ENCODE measurements around the gene MACROD1. TPM values are rescaled to one million over a fixed set of nuclear protein-coding genes. Genes with fewer than 3 reads are reported as not detected.

MACROD1 gene
- polyA plus RNA-seq, 1 donor (not counting 4 experiments of a cell fraction or from before 2014, with no cell fraction given), result 4.6 TPM

DNA sequence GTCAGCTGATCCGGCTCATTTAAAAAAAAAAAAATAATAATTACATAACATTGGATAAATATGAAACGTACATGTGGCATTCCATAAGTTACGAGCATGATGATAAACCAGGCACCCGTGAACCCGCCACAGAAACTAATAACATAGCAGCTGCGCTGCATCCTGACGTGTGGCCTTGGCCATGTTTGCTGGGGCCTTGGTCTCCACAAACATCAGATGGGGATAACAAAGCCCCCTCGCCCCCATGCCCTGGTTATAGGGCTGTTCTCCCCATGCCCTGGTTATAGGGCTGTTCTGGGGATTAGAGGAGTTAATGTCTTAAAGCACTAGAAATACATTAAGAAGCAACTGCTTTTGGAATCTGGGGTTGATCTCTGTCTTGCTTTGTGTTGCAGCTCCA is 93.5 kb downstream of the MACROD1 start:
- Histone ChIP-seq H3K27me3 (ENCODE audit: control insufficient read depth, extremely low read depth, insufficient read depth, low read length) (no peaks in the 10 kb centered on the region), H3K9me3 (ENCODE audit: control insufficient read depth, low read depth, low read length) (no peaks in the 10 kb centered on the region), H3K36me3 (ENCODE audit: control insufficient read depth in 2 of 2, extremely low read depth in 1 of 2, insufficient read depth in 2 of 2, low read length in 2 of 2) (no peaks in the 10 kb centered on the region), H4K20me1 (ENCODE audit: control insufficient read depth, extremely low read depth, insufficient read depth, low read length) (peaks cover 7% of the 10 kb centered on the region), H3K27ac (ENCODE audit: control insufficient read depth, insufficient read depth, low read length) (no peak overlapping the region), H3K4me1 (ENCODE audit: control insufficient read depth, extremely low read depth, insufficient read depth, low read length) (no peaks in the 10 kb centered on the region), H2AFZ (ENCODE audit: control insufficient read depth, low read length) (no peak overlapping the region), H3K9me1 (ENCODE audit: control insufficient read depth, extremely low read depth, insufficient read depth, low read length) (no peaks in the 10 kb centered on the region), H3K4me2 (ENCODE audit: control insufficient read depth, extremely low read depth, insufficient read depth, low read depth, low read length) (no peak overlapping the region), H3K79me2 (ENCODE audit: control insufficient read depth, insufficient read depth, low read length) (no peaks in the 10 kb centered on the region), H3K9ac (ENCODE audit: control insufficient read depth, extremely low read depth, insufficient read depth, low read length) (no peak overlapping the region), H3K4me3 (ENCODE audit: control insufficient read depth in 2 of 3, extremely low read depth in 1 of 3, insufficient read depth in 2 of 3, low read depth in 1 of 3, low read length in 3 of 3) (no peak overlapping the region)
- dilution Hi-C loops (cut with MboI; ENCODE audit: extremely low pct_ligation_motif_present, low sequenced_read_pairs), result no loop called here
- DNase-seq (ENCODE audit: low read depth, low spot score) (no peak), FAIRE-seq (no peak)
- no peak for TF ChIP-seq EZH2 (IDR thresholded peaks at IDR 0.05; ENCODE audit: low read length)
- TF ChIP-seq, protein P1, sequence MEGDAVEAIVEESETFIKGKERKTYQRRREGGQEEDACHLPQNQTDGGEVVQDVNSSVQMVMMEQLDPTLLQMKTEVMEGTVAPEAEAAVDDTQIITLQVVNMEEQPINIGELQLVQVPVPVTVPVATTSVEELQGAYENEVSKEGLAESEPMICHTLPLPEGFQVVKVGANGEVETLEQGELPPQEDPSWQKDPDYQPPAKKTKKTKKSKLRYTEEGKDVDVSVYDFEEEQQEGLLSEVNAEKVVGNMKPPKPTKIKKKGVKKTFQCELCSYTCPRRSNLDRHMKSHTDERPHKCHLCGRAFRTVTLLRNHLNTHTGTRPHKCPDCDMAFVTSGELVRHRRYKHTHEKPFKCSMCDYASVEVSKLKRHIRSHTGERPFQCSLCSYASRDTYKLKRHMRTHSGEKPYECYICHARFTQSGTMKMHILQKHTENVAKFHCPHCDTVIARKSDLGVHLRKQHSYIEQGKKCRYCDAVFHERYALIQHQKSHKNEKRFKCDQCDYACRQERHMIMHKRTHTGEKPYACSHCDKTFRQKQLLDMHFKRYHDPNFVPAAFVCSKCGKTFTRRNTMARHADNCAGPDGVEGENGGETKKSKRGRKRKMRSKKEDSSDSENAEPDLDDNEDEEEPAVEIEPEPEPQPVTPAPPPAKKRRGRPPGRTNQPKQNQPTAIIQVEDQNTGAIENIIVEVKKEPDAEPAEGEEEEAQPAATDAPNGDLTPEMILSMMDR (optimal IDR thresholded peaks at IDR 0.05 in 1 of 3, IDR thresholded peaks at IDR 0.05 in 1 of 3, conservative IDR thresholded peaks at IDR 0.05 in 1 of 3; ENCODE audit: extremely low read depth in 1 of 3, insufficient read depth in 2 of 3, low read length in 3 of 3), result no peak

DNA sequence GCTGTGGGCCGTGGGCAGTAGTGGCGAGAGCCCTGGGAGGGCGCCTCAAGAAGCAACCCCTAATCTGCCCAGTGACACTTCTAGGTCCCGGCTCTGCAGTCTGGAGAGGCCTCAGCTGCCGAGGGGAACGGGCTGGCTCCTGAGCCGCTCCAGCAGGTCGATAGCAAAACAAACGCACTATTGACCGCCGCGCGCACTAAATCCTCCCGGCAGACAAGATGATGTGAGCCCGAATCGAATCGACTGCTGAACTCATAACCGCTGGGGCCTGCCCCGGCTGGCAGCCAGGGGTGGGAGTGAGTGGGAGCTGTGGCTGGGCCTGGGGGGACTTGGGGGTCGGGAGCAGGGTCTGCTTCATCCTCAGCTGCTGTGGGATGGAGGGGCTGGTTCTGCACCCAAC is 94.1 kb downstream of the MACROD1 start:
- Histone ChIP-seq H3K27ac (ENCODE audit: control insufficient read depth, insufficient read depth, low read length) (no peak overlapping the region), H3K79me2 (ENCODE audit: control insufficient read depth, insufficient read depth, low read length) (no peaks in the 10 kb centered on the region), H3K9me1 (ENCODE audit: control insufficient read depth, extremely low read depth, insufficient read depth, low read length) (no peaks in the 10 kb centered on the region), H2AFZ (ENCODE audit: control insufficient read depth, low read length) (no peak overlapping the region), H3K9me3 (ENCODE audit: control insufficient read depth, low read depth, low read length) (no peaks in the 10 kb centered on the region), H3K27me3 (ENCODE audit: control insufficient read depth, extremely low read depth, insufficient read depth, low read length) (no peaks in the 10 kb centered on the region), H3K4me3 (ENCODE audit: control insufficient read depth in 2 of 3, extremely low read depth in 1 of 3, insufficient read depth in 2 of 3, low read depth in 1 of 3, low read length in 3 of 3) (no peak overlapping the region), H3K9ac (ENCODE audit: control insufficient read depth, extremely low read depth, insufficient read depth, low read length) (no peak overlapping the region), H4K20me1 (ENCODE audit: control insufficient read depth, extremely low read depth, insufficient read depth, low read length) (peaks cover 7% of the 10 kb centered on the region), H3K36me3 (ENCODE audit: control insufficient read depth in 2 of 2, extremely low read depth in 1 of 2, insufficient read depth in 2 of 2, low read length in 2 of 2) (no peaks in the 10 kb centered on the region), H3K4me2 (ENCODE audit: control insufficient read depth, extremely low read depth, insufficient read depth, low read depth, low read length) (no peak overlapping the region), H3K4me1 (ENCODE audit: control insufficient read depth, extremely low read depth, insufficient read depth, low read length) (no peaks in the 10 kb centered on the region)
- FAIRE-seq (no peak), DNase-seq (ENCODE audit: low read depth, low spot score) (no peak)
- dilution Hi-C loops (cut with MboI; ENCODE audit: extremely low pct_ligation_motif_present, low sequenced_read_pairs), result no loop called here
- TF ChIP-seq, protein P1 (optimal IDR thresholded peaks at IDR 0.05 in 1 of 3, IDR thresholded peaks at IDR 0.05 in 1 of 3, conservative IDR thresholded peaks at IDR 0.05 in 1 of 3; ENCODE audit: extremely low read depth in 1 of 3, insufficient read depth in 2 of 3, low read length in 3 of 3), result no peak
- TF ChIP-seq EZH2 (IDR thresholded peaks at IDR 0.05; ENCODE audit: low read length), result no peak

Data from keratinocyte (primary cell).